Stimulated activated CD8-positive, alpha-beta memory T cell treated with anti-CD3 and anti-CD28 coated beads, Interleukin-12 subunit alpha, Interleukin-12 subunit beta, amount 100 ng/mL, for 24 hours (primary cell): ENCODE results near the gene RMI2.

Experiments used
- DNase-seq: peaks from one replicate; pipeline ENCODE4 v3.0.0-alpha.2; 2020; ENCODE audit errors: extremely low read depth

Gene RMI2

DNA sequence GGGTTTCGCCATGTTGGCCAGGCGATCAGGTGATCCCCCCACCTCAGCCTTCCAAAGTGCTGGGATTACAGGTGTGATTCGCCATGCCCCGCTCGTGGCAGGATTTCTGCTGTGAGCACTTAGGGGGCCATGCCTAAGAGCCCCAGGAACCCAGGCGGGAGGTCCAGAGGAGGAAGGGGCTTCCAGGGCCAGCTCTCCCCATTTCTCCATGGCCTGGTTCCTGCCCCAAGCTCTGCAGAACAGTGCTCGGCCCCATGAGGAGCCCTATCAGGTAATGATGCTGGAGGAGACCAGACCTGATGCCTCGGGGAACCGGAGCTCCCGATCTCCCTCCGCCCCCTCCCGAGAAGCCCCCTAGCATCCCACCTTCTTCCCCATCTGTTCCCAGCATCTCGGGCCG is 53.6 kb downstream of the RMI2 start:
- DNase-seq = no peak

DNA sequence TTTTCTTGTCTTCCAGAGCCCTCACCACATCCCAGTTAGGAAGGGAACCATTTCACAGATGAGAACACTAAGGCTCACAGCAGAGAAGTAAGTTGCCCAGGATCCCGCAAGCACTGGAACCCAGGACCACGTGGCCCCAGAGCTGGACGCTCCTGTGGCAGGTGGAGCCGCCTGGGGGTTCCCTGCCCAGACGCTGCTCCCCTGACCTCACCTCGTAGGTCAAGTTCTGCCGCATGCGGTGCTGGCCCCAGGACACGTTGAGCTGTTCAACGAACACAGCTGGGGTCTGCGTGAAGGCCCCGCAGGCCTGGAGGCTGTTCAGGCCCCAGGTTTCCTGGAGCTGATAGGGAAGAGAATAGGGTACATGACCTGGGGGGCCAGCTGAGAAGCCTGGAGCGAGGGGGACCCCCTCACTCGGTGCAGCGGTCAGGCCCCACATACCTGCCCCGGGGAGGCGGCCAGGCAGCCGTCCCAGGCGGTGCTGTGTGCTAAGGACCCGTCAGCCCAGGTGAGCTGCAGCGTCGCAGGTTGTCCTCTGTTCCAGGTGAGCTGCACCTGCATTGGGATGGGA is 54.1 kb downstream of the RMI2 start:
- DNase-seq = no peak

DNA sequence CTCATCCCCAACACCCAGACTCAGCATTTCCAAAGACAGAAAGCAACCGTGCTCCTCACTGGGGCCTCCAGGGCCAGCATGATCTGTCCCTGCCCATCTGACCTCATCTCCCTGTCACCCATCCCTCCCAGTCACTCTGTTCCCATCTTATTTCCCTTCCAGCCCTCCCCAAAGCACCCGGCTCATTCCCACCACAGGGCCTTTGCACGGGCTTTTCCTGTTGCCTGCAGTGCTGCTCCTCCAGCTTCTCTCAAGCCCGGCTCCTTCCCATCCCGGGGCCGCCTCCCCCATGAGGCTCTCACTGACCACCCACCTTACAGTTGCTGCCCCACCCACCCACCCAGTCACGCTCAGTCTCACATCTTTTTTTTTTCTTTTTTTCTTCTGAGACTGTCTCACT is 54.8 kb downstream of the RMI2 start:
- DNase-seq = no peak
